RWPE1 (cell line): ENCODE results near the gene PLCB1.

ENCODE experiments used
- CTCF ChIA-PET: fragments of 350-600 bp; sonication (Branson Sonifier 250); formaldehyde crosslinking; extraction: SDS; loops from one replicate; lab custom pipeline; 2021; lab: Yijun Ruan, JAX
- POLR2A ChIA-PET: fragments of 400-600 bp; formaldehyde crosslinking; extraction: SDS; loops from one replicate; lab custom pipeline; 2020; ENCODE audit warnings: antibody characterized with exemption; ENCODE audit not compliant: low non-redundant PET; lab: Yijun Ruan, JAX
- DNase-seq: peaks from one replicate; pipeline ENCODE4 v3.0.0; 2012; ENCODE audit warnings: low spot score
- H3K27ac ChIP-seq: fragments of 450-650 bp; 2 replicates; pipeline ENCODE4 v1.5.1; 2017
- CTCF ChIP-seq: fragments of 450-650 bp; conservative IDR thresholded peaks from 2 replicates; pipeline ENCODE4 v1.5.1; 2017; ENCODE audit warnings: low read depth, mild to moderate bottlenecking

PLCB1 gene

GRCh38 chr20:8212286-8212685 is 80.2 kb downstream of the PLCB1 start:
- CTCF ChIA-PET: no interaction called here
- POLR2A ChIA-PET: no interaction called here
- H3K27ac ChIP-seq: no peak overlapping the region
- DNase-seq: no peak
- no peak for TF ChIP-seq CTCF

GRCh38 chr20:8213270-8213669 is 81.2 kb downstream of the PLCB1 start:
- CTCF ChIA-PET: no interaction called here
- TF ChIP-seq CTCF: no peak
- no peak overlapping the region for H3K27ac ChIP-seq
- DNase-seq: no peak
- POLR2A ChIA-PET: no interaction called here

GRCh38 chr20:8213831-8214587 is 81.9 kb downstream of the PLCB1 start:
- H3K27ac ChIP-seq: no peak overlapping the region
- TF ChIP-seq CTCF: no peak
- ChIA-PET POLR2A (no interaction called here), CTCF (no interaction called here)
- DNase-seq: no peak

GRCh38 chr20:8215361-8215781 is 83.3 kb downstream of the PLCB1 start:
- ChIA-PET CTCF (interaction anchor here (0.6 kb wide), 2 partner anchors 159 to 1890 kb away, joined by 3 read pairs; no protein-coding TSS in a partner anchor), POLR2A (no interaction called here)
- no peak for DNase-seq
- H3K27ac ChIP-seq: no peak overlapping the region
- TF ChIP-seq CTCF: no peak

GRCh38 chr20:8216375-8217200 is 84.5 kb downstream of the PLCB1 start:
- no peak for DNase-seq
- no peak for TF ChIP-seq CTCF
- H3K27ac ChIP-seq: no peak overlapping the region
- CTCF ChIA-PET: no interaction called here
- POLR2A ChIA-PET: no interaction called here

GRCh38 chr20:8218861-8219260 is 86.8 kb downstream of the PLCB1 start:
- no peak for DNase-seq
- H3K27ac ChIP-seq: no peak overlapping the region
- no peak for TF ChIP-seq CTCF
- POLR2A ChIA-PET: no interaction called here
- CTCF ChIA-PET: no interaction called here
